Hepatocyte (in vitro differentiated cells): ENCODE data around the gene HOPX.
"Not testable (repeated sequence)": the region's sequence is repeated elsewhere in the genome, so short reads cannot be mapped to it uniquely, and the experiment has no call there.

Experiments used
- CTCF ChIP-seq: fragments of 200-600 bp; sonication (generic); IDR thresholded peaks from 2 replicates; pipeline ENCODE4 v1.5.1; 2016; ENCODE audit warnings: antibody characterized with exemption, mild to moderate bottlenecking; ENCODE audit not compliant: poor library complexity
- EZH2 ChIP-seq: fragments of 200-600 bp; sonication (generic); IDR thresholded peaks from 2 replicates; pipeline ENCODE4 v1.6.1; 2016; ENCODE audit warnings: antibody characterized with exemption, mild to moderate bottlenecking, borderline replicate concordance
- EZH2phosphoT487 ChIP-seq: fragments of 200-600 bp; sonication (generic); IDR thresholded peaks from one replicate; pipeline ENCODE4 v1.6.1; 2018; ENCODE audit warnings: antibody characterized with exemption, mild to moderate bottlenecking, low read depth, moderate library complexity; ENCODE audit not compliant: unreplicated experiment, severe bottlenecking

- TF ChIP-seq EZH2, CTCF, EZH2phosphoT487: not testable (repeated sequence)
These were observed 46.1 kb downstream of the HOPX start for GRCh38 chr4:56634954-56635353.
